HFFc6 (cell line): ENCODE results near the gene DNAJB9. TPM values are rescaled to one million over a fixed set of nuclear protein-coding genes. Genes with fewer than 3 reads are reported as not detected.
"Not testable (repeated sequence)": the region's sequence is repeated elsewhere in the genome, so short reads cannot be mapped to it uniquely, and the experiment has no call there.

Experiments used
- DNase-seq: peaks from one replicate; pipeline ENCODE4 v3.0.0-alpha.2; 2018
- H3K27ac Mint-ChIP-seq: 2 replicates; pipeline ENCODE4 v1.8.0; 2020; ENCODE audit warnings: mild to moderate bottlenecking, mixed read lengths
- H3K27me3 Mint-ChIP-seq: 2 replicates; pipeline ENCODE4 v1.8.0; 2021; ENCODE audit warnings: mild to moderate bottlenecking, moderate library complexity, mixed read lengths; ENCODE audit not compliant: insufficient read depth
- H3K36me3 Mint-ChIP-seq: 2 replicates; pipeline ENCODE4 v1.8.0; 2021; ENCODE audit warnings: low read depth, mixed read lengths
- H3K4me1 Mint-ChIP-seq: 2 replicates; pipeline ENCODE4 v1.8.0; 2020; ENCODE audit warnings: low read depth, mixed read lengths
- H3K4me3 Mint-ChIP-seq: 2 replicates; pipeline ENCODE4 v1.8.0; 2020; ENCODE audit warnings: mild to moderate bottlenecking, moderate library complexity, mixed read lengths
- H3K9me3 Mint-ChIP-seq: 2 replicates; pipeline ENCODE4 v1.8.0; 2020; ENCODE audit warnings: mild to moderate bottlenecking, mixed read lengths
- total RNA-seq, 6 experiments: library from RNA; stranded (reverse); fragmentation: NEBNext Ultra II Directional; extraction: Animal tissue kit (Norgen Biotek cat#: 25700); gene quantifications; 2 replicates in 1 of 6; 3 replicates in 5 of 6; pipeline ENCODE4 v1.2.3, GENCODE V29; 2021
- TF ChIP-seq, protein P1 (sequence below): fragments of 200-600 bp; sonication (generic); IDR thresholded peaks from 2 replicates; pipeline ENCODE4 v1.5.0; 2021; ENCODE audit warnings: antibody characterized with exemption, mild to moderate bottlenecking

Gene DNAJB9
- total RNA-seq, 6 experiments from 2014 or later = 12.3 to 21.3 (median 14.0) TPM

DNA sequence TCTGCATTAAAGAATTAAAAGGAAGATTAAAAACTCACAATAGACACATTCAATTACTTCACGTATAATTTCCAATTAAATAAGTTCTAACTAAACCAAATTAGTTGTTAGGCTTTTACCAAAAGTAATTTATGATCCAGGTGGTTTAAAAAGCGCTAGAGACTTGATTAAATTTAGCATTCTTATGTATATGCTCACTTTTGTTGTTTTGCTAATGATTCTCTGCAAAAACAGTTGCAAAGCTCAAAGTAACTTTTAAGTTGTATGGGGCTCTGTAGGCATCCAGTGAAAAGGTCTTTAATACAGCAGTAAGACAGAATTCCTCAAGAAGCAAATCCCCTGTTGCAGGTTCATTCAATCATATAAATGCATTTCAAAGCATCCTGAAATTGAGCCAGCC lies 28.2 kb upstream of the DNAJB9 start:
- TF ChIP-seq, protein P1, sequence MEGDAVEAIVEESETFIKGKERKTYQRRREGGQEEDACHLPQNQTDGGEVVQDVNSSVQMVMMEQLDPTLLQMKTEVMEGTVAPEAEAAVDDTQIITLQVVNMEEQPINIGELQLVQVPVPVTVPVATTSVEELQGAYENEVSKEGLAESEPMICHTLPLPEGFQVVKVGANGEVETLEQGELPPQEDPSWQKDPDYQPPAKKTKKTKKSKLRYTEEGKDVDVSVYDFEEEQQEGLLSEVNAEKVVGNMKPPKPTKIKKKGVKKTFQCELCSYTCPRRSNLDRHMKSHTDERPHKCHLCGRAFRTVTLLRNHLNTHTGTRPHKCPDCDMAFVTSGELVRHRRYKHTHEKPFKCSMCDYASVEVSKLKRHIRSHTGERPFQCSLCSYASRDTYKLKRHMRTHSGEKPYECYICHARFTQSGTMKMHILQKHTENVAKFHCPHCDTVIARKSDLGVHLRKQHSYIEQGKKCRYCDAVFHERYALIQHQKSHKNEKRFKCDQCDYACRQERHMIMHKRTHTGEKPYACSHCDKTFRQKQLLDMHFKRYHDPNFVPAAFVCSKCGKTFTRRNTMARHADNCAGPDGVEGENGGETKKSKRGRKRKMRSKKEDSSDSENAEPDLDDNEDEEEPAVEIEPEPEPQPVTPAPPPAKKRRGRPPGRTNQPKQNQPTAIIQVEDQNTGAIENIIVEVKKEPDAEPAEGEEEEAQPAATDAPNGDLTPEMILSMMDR = no peak
- Mint-ChIP-seq H3K27me3 (no peaks in the 10 kb centered on the region; the same call in none of the 2 replicates), H3K36me3 (no peaks in the 10 kb centered on the region), H3K4me1 (no peaks in the 10 kb centered on the region), H3K4me3 (no peak overlapping the region), H3K27ac (no peak overlapping the region), H3K9me3 (no peaks in the 10 kb centered on the region)
- no peak for DNase-seq

DNA sequence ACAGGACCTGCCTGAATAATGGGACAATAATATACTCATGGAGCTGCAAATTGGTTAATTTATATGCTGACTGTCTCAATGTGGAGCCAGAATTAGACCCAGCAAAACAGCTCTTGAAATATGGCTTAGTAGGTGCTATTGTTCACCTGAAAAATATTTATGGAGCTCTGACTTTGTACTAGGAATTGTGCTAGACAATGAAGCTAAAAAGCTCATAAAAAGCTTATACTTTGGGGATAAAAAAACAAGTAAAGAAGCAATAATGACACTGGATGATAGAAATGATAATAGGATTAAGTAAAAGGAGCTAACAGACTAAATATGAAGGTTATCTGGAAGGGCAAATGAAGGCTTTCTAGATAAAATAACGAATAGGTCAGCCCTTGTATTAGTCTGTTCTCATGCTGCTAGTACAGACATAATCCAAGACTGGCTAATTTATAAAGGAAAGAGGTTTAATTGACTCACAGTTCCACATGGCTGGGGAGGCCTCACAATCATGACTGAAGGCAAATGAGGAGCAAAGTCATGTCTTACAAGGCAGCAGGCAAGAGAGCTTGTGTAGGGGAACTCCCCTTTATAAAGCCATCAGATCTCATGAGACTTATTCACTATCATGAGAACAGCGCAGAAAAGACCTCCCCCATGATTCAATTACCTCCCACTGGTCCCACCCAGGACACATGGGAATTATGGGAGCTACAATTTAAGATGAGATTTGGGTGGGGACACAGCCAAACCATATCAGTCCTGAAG lies 21.4 kb upstream of the DNAJB9 start:
- H3K27me3 Mint-ChIP-seq, H3K27ac Mint-ChIP-seq, H3K9me3 Mint-ChIP-seq, H3K4me1 Mint-ChIP-seq, DNase-seq, H3K4me3 Mint-ChIP-seq, H3K36me3 Mint-ChIP-seq: not testable (repeated sequence)

DNA sequence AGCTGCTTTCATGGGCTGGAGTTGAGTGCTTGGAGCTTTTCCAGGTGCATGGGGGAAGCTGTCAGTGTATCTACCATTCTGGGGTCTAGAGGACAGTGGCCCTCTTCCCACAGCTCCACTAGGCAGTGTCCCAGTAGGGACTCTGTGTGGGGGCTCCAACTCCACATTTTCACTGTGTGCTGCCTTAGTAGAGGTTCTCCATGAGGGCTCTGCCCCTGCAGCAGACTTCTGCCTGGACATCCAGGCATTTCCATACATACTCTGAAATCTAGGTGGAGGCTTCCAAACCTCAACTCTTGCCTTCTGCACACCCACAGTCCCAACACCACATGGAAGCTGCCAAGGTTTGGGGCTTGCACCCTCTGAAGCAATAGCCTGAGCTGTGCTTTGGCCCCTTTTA lies 13.0 kb upstream of the DNAJB9 start:
- Mint-ChIP-seq H3K9me3 (peaks cover 12% of the 10 kb centered on the region), H3K4me1 (peaks cover 16% of the 10 kb centered on the region), H3K36me3 (peaks cover 33% of the 10 kb centered on the region)
- H3K27me3 Mint-ChIP-seq, H3K4me3 Mint-ChIP-seq, H3K27ac Mint-ChIP-seq, DNase-seq: not testable (repeated sequence)

DNA sequence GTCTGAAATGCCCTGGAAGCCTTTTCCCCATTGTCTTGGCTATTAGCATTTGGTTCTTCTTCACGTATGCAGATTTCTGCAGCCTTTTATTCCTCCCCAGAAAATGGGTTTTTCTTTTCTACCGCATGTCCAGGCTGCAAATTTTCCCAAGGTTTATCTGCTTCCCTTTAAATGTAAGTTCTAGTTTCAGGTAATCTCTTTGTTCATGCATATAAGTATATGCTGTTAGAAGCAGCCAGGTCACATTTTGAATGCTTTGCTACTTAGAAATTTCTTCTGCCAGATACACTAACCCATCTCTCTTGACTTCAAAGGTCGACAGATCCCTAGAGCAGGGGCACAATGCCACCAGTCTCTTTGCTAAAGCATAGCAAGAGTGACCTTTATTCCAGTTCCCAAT lies 12.5 kb upstream of the DNAJB9 start:
- Mint-ChIP-seq H3K36me3 (peaks cover 35% of the 10 kb centered on the region), H3K27ac (no peak overlapping the region), H3K27me3 (no peaks in the 10 kb centered on the region; the same call in 1 of the 2 replicates), H3K9me3 (peaks cover 12% of the 10 kb centered on the region), H3K4me3 (no peak overlapping the region), H3K4me1 (peaks cover 18% of the 10 kb centered on the region)
- TF ChIP-seq, protein P1 = no peak
- no peak for DNase-seq

DNA sequence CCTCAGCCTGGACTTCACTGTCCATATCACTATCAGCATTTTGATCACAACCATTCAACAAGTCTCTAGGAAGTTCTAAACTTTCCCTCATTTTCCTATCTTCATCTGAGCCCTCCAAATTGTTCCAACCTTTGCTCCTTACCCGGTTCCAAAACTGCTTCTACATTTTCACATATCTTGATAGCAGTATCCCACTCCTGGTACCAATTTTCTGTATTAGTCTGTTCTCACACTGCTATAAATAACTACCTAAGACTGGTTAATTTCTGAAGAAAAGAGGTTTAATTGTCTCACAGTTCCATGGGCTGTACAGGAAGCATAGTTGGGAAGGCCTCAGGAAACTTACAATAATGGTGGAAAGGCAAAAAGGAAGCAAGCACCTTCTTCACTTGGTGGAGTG lies 12.1 kb upstream of the DNAJB9 start:
- Mint-ChIP-seq H3K27me3 (no peaks in the 10 kb centered on the region; the same call in 1 of the 2 replicates), H3K4me3 (no peak overlapping the region), H3K36me3 (peaks cover 38% of the 10 kb centered on the region), H3K9me3 (peaks cover 12% of the 10 kb centered on the region), H3K27ac (no peak overlapping the region), H3K4me1 (peaks cover 18% of the 10 kb centered on the region)
- TF ChIP-seq, protein P1 = no peak
- no peak for DNase-seq

DNA sequence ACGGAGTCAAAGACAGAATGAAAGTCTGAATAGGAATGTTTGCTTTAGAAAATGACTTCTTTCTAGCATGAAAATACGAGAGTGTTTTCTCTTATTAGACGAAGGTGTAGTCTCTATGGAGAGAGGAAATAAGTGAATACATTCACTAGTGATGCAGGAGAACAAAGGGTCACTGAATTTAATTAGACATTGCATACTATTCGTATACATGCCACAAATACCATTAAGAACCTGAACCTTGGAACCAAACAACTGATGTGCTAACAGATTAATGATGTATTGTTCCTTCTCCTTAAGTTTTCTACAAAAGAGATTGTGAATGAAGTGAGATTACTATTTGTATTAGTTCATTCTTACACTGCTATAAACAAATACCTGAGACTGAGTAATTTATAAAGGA lies 10.4 kb upstream of the DNAJB9 start:
- DNase-seq = no peak
- TF ChIP-seq, protein P1 = no peak
- H3K4me1 Mint-ChIP-seq = peaks cover 18% of the 10 kb centered on the region
- H3K4me3 Mint-ChIP-seq = no peak overlapping the region
- H3K27ac Mint-ChIP-seq = no peak overlapping the region
- peaks cover 42% of the 10 kb centered on the region for H3K36me3 Mint-ChIP-seq
- H3K9me3 Mint-ChIP-seq = peaks cover 12% of the 10 kb centered on the region
- H3K27me3 Mint-ChIP-seq = no peaks in the 10 kb centered on the region; the same call in 1 of the 2 replicates
